Stomach (tissue), 4 donors: ENCODE measurements around the gene EXT2.

ENCODE experiments used
- CTCF ChIP-seq, 7 experiments: fragments of 450-650 bp in 4 of 7; fragments of 200-600 bp in 3 of 7; sonication (generic) in 3 of 7; IDR thresholded peaks; one replicate each; pipeline ENCODE4 v1.5.1; 2016 to 2019; ENCODE audit warnings: antibody characterized with exemption in 7 of 7, control low read depth in 2 of 7, mild to moderate bottlenecking in 1 of 7
- EP300 ChIP-seq: sonication (generic); formaldehyde crosslinking; IDR thresholded peaks from one replicate; pipeline ENCODE4 v1.6.1; 2017; ENCODE audit warnings: antibody characterized with exemption
- POLR2A ChIP-seq, 4 donors: fragments of 450-650 bp; IDR thresholded peaks; one replicate each; pipeline ENCODE4 v1.6.1; 2016; ENCODE audit warnings: antibody characterized with exemption in 4 of 4, control low read depth in 2 of 4, mild to moderate bottlenecking in 1 of 4, moderate library complexity in 1 of 4

GRCh38 chr11:44279483-44279882 lies 184.0 kb downstream of the EXT2 start:
- TF ChIP-seq POLR2A (IDR thresholded peaks at IDR 0.05): no peak
- TF ChIP-seq CTCF (IDR thresholded peaks at IDR 0.05): no peak
- TF ChIP-seq EP300: no peak
